NCI-H748 (cell line): ENCODE measurements around the gene TRIP13.
"Not testable (repeated sequence)": the region's sequence is repeated elsewhere in the genome, so short reads cannot be mapped to it uniquely, and the experiment has no call there.

Source experiments
- DNase-seq: peaks from one replicate; lab custom pipeline; 2025; ENCODE audit not compliant: unreplicated experiment; lab: John Stamatoyannopoulos, UW

Gene TRIP13

DNA sequence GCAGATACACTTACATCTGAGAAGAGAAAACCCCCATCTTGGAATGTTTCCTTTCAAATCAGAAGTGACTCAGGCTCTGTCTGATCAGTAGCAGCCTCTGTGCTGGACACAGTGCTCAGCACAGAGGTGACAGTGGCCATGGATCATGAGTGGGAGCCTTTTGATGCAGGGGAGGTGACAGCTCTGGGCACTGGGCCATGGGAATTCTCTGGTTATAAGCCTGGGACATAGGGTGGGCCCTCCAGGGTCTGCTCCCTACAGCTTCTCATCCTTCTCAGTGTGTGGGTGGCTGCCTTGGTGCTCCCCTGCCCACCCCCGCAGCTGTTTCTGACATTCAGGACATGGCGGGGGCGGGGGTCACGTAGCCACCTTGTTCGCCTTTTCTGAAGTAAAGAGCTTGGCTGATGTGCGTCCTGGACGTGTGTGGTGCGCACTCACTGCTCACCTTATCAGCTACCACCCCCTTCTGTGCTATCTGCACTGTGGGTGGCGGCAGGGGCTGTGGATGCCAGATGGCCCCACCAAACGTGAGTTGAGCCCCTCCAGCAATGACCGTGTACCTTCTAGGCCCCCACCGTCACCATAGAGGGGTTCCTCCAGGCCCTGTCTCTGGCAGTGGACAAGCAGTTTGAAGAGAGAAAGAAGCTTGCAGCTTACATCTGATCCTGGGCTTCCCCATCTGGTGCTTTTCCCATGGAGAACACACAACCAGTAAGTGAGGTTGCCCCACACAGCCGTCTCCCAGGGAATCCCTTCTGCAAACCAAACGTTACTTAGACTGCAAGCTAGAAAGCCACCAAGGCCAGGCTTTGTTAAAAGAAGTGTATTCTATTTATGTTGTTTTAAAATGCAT, 24.0 kb downstream of the TRIP13 start:
- no peak for DNase-seq

- DNase-seq, result not testable (repeated sequence)
Observed at GRCh38 chr5:918717-919116, 26.0 kb downstream of the TRIP13 start.

- DNase-seq, result no peak
Observed at GRCh38 chr5:919356-920000, 26.8 kb downstream of the TRIP13 start.

DNA sequence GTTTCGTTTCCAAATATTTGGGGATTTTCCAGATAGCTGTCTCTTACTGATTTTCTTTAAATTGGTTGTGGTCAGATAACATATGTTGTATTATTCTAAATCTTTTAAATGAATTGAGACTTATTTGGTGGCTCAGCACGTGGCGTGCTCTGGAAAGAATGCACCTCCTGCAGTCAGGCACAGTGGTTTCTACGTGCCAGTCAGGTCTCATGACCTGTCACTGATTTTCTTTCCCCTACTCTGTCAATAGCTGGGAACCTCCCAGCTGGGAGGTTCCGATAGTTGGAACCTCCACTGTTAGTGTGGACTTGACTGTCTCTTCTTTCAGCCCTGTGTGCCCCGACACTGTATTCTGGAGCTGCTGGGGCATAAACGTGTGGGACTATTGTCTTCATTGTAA, 27.6 kb downstream of the TRIP13 start:
- no peak for DNase-seq

DNA sequence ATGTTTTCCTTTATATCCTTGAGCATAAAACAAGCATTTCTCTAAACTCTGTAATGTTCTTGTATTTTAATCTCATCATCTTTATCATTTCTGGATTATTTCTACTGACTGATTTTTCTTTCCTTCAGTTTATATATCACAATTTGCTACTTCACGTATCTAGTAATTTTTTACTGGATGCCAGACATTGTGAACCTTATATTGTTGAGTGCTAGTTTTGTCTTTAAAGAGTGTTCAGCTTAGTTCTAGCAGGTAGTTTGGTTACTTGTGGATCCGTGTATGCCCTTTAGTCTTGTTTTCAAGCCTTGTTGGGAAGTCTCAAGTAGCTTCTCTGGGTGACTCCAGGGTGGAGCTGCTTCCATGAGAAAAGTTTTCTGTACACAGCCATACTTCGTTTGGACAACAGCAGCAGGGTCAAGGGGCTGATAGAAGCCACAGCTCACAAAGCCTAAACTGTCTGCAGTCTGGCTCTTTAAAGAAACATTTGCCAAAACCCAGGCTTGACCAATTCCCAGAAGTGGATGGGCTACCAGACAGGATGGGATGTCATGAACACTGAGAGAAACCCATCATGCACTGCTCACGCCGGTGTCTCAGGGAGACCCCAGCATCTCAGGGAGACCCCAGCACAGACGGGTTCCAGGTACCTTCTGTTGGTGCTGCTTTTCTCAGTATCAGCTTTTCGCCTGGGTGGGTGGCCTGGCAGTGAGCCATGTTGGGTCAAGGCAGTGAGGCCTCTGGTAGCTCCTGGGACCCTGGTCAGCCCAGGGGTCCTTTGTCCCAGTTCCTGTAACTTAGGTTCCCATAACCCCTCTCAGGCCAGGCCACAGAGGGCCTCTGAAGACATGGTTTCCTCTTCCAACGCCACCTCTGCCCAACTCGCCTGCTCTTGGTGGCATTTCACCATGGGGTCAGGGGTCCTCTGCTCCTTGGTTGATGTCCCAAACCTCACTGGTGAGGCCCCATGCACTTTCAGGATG, 29.1 kb downstream of the TRIP13 start:
- DNase-seq, result no peak

- no peak for DNase-seq
Observed at GRCh38 chr5:922436-923280, 30.0 kb downstream of the TRIP13 start.

- peak; percentile 91 for DNase-seq
Observed at GRCh38 chr5:923281-923873, 30.7 kb downstream of the TRIP13 start.

DNA sequence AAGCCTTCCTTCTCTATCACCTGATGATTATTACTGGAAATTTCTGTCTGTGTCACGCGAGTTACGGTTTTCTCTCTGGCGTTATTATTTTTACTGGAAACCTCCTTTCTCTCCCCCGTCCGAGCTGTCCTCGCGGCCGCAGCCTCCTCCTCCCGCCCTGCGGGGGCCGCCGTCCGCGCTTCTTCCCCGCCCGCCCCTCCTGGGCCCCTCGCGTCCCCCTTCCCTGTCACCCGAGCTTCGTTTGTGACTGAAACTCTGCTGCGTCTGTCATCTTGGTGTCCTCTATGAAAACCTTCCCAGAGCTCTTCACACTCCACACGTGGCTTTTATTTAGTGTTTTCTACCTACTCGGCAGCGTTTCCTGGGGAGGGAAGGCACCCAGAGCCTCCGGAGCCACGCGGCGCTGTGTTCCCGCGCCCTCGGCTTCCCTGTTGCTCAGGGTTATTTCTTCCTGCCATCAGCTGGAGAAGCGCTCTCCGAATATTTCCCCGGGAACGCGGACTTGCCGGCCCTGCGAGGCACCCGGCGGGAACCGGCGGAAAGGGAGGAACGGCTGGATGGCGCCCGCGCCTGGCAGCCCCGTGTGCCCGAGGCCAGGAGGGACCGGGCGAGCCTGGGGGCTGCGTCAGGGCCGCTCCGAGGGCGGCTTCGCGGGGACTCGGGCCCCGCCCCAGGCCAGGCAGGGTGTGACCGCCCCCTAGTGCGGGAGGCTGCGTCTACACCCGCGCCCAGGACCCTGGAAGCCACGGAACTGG, 33.9 kb downstream of the TRIP13 start:
- DNase-seq, result no peak

DNA sequence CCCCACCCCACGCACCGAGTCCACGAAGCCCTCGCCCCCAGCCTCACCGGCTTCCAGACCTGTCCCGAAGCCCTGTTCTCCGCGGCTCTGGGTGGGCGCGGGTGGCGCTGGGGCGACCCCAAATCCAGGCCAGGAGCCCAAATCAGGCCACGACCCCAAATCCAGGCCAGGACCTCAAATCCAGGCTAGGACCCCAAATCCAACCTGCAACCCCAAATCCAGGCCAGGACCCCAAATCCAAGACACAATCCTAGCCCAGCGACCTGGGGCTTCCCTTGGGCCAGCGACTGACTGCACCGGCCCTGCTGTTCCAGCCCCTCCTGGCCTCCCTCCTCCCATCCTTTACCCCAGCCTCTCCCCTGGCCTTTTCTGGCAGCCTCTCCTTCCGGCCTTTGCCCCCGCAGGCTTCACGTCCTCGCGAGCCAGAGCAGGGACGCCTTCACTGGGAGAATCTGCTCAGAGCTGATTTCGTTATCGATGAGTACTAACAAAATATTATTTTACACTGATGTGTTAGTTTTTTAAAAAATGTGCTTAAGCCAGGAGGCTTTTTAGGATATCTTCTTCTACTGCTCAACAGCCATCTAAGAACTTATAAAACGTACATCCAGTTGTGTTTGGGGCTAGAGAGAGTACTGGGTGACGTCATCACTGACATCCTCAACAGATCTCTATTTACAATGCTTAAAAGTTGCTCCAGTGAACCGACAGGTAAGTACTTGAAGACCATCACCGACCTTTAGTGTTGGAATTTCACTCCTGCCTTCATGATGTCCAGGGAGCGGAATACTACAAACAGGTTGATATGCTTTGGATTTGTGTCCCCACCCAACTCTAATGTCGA, 34.7 kb downstream of the TRIP13 start:
- DNase-seq, result no peak

DNA sequence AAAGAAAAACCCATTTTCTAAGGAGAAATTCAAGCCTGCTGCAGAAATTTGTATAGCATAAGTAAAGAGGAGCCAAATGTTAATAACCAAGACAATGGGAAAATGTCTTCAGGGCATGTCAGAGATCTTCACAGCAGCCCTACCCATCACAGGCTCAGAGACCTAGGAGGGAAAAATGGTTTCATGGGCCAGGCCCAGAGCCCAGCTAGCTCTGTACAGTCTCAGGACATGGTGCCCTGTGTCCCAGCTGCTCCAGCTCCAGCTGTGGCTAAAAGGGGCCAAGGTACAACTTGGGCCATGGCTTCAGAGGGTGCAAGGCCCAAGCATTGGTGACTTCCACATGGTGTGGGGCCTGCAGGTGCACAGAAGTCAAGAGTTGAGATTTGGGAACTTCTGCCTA, 36.5 kb downstream of the TRIP13 start:
- DNase-seq, result not testable (repeated sequence)

DNA sequence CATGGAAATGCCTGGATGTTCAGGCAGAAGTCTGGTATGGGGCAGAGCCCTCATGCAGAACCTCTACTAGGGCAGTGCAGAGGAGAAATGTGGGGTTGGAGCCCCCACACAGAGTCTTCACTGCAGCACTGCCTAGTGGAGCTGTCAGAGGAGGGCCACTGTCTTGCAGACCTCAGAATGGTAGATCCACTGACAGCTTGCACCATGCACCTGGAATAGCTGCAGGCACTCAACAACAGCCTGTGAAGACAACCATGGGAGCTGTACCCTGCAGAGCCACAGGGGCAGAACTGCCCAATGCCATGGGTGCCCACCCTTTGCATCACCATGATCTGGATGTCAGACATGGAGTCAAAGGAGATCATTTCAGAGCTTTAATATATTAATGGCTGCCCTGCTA, 36.9 kb downstream of the TRIP13 start:
- no peak for DNase-seq

- no peak for DNase-seq
Observed at GRCh38 chr5:930866-931265, 38.2 kb downstream of the TRIP13 start.

- no peak for DNase-seq
Observed at GRCh38 chr5:931570-932145, 39.0 kb downstream of the TRIP13 start.

- no peak for DNase-seq
Observed at GRCh38 chr5:932151-932627, 39.5 kb downstream of the TRIP13 start.

DNA sequence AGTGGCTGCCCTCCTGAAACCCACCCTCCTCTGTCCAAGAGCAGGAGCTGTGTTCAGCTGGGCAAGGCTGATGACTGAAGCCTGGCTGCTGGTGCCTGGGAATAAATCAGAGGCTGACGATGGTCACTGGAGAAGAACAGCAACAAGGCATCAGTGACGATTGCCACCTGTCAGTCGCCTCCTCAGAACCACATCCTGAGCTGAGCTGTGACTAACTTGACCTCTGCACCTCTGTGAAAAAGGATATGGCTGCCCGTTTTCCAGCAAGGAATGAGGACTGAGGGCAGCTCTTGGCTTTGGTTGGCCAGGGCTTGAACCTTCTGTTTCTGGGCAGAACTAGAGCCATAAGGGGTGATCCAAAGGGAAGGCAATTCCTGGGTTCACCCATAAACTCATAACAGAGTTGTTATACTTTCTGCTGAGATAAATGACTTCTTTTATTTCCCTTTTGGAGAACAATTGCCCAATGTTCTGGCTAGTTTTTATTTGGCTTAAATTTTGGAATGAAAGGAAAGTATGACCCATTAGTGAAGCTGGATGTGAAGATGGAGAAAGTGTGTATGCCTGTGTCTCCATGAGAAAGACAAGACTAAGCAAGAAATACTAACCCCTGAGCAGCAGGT, 40.1 kb downstream of the TRIP13 start:
- DNase-seq, result no peak

GRCh38 chr5:933251-933861, 40.7 kb downstream of the TRIP13 start:
- DNase-seq, result no peak

- DNase-seq, result not testable (repeated sequence)
Observed at GRCh38 chr5:933951-934350, 41.3 kb downstream of the TRIP13 start.
